SKM-1 treated with dmso at 0.1 percent for 144 hours (cell line): Measurements from ENCODE around the gene DNAAF5.
"Not testable (repeated sequence)": the region's sequence is repeated elsewhere in the genome, so short reads cannot be mapped to it uniquely, and the experiment has no call there.

Experiments
- DNase-seq: peaks from one replicate; lab custom pipeline; 2025; ENCODE audit not compliant: unreplicated experiment; lab: John Stamatoyannopoulos, UW

The DNAAF5 gene

GRCh38 chr7:745431-746154 is 19.1 kb downstream of the DNAAF5 start:
- DNase-seq, result no peak

GRCh38 chr7:746155-747061 is 19.9 kb downstream of the DNAAF5 start:
- DNase-seq, result no peak

DNA sequence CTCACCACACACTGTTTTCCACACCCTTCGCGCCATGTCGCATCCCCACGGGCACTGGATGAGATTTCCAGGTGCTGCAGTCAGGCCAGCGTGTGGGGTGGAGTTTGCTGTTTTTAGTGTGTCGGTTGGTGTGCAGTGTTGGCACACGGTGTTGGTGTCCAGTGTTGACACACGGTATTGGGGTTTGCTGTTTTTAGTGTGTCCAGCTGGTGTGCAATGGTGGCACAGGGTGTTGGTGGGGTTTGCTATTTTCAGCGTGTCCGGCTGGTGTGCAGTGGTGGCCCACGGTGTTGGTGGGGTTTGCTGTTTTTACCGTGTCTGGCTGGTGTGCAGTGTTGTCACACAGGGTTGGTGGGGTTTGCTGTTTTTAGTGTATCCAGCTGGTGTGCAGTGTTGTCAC is 20.7 kb downstream of the DNAAF5 start:
- DNase-seq, result no peak

GRCh38 chr7:748446-748845 is 21.9 kb downstream of the DNAAF5 start:
- DNase-seq, result no peak

GRCh38 chr7:749140-749551 is 22.6 kb downstream of the DNAAF5 start:
- no peak for DNase-seq

DNA sequence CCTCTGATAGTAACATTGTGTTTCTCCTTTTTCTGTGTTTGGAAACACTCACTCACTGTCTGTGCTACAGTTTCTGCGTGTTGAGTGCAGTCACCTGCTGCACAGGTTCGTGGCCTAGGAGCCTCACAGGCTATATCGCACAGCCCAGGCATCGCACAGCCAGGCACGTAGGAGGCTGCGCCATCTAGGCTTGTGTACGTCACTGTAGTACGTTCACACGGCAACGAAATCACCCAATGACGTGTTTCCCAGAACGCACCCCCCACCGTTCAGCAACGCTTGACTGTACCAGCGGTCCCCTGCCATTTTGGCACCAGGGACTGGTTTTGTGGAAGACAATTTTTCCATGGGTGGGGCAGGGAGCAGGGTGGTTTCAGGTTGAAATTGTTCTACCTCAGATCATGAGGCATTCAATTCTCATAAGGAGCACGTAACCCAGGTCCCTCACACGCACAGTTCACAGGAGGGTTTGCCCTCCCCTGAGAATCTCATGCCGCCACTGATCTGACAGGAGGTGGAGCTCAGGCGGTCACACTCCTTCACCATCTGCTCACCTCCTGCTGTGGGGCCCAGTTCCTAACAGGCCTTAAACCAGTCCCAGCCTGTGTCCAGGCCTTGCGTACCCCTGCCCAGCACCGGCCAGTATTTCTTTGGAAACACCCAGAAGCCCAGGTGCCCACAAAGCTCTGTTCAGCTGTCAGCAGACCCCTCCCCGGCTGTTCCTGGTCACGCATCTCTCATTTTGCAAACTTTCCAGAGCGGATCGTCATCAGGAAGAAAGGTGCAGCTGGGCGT is 23.8 kb downstream of the DNAAF5 start:
- no peak for DNase-seq

DNA sequence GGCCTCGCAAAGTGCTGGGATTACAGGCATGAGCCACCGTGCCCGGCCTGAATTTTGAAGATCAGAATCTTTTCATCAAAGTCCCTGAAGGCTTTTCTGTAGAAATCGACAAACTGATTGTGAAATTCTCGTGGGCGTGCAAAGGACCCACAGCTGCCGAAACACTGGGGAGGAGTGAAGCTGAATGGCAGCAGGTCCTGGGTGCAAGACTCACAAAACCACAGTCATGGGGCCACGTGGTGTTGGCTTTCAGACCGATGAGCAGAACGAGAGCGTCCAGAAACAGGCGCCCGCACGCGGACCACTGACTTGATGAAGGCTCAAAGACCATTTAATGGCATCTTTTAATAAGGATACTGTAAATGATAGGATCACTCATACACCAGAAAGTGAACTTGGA is 25.3 kb downstream of the DNAAF5 start:
- DNase-seq, result no peak

DNA sequence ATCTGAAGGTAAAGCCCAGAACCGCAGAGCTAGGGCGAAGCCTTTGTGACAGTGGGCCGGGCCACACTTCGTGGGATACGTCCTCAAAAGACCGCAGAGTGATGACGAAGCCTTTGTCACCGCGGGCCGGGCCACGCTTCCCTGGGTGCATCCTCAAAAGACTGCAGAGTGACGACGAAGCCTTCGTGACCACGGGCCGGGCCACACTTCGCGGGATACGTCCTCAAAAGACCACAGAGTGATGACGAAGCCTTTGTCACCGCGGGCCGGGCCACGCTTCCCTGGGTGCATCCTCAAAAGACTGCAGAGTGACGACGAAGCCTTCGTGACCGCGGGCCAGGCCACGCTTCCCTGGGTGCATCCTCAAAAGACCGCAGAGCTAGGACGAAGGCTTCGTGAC is 25.8 kb downstream of the DNAAF5 start:
- not testable (repeated sequence) for DNase-seq

GRCh38 chr7:753190-753589 is 26.7 kb downstream of the DNAAF5 start:
- DNase-seq, result no peak

GRCh38 chr7:754531-755412 is 28.3 kb downstream of the DNAAF5 start:
- no peak for DNase-seq

DNA sequence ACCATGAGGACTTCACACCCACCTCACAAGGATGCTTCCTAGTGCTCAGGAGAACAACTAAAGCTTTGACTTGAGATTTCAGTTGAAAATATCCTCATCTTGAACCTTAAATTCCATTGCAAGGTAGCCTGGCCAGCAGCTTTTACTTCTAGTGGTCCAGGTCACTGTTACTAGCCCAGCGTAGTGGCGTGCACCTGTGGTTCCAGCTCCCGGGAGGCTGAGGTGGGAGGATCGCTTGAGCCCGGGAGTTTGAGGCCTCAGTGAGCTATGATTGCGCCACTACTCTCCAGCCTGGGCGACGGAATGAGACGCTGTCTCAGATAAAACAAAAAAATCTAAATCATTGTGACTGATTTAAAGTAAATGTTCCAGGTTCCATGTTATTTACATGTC is 28.9 kb downstream of the DNAAF5 start:
- no peak for DNase-seq

- DNase-seq, result no peak
These were observed 29.9 kb downstream of the DNAAF5 start for GRCh38 chr7:756231-756927.

DNA sequence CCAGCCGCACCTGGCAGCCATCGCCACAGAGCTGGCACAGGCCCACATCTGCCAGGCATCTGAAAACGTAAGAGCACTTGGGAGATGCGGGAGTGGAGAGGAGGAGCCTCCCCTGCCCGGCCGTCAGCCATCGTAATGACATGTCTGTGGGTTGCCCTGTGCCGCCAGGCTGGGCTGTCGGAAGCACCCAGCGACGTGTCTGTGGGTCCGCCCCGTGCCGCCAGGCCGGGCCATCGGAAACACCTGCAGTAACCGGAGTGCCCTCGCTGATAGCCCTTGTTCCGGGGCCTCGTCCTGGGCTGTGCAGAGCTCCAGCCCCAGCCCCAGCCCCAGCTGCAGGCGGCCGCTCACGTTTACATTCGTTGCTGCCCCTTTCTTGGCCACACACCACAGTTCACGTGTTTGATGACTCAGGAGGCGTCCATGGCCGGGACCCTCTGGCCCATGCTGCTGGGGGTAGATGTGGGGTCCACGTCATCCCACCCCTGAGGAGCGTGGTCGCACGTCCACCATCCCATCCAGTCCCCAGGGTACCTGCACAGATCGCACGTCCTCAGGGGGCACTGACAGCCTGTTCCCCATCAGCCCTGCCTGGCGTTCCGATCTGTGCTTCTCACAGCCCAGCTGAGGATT is 30.5 kb downstream of the DNAAF5 start:
- DNase-seq, result no peak

DNA sequence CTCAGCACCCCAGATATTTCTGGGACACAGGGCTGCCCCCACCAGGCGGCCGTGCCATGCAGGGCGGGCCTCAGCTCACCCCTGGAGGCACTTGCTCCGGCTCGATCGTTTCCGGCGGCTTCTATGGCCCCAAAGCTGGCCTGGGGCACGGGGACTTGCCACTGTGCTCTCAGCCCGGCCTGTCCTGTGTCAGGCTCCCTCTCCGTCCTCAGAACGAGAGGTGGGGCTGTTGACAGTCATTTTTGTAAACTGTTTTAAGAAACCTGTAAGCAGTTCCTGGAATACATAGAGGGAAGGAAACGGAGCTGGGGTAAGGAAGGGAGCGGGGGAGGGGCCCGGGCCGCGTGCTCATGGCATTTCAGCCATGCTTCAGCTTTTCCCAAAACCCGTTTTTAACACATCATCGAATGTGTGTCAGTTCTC is 31.3 kb downstream of the DNAAF5 start:
- DNase-seq, result no peak

DNA sequence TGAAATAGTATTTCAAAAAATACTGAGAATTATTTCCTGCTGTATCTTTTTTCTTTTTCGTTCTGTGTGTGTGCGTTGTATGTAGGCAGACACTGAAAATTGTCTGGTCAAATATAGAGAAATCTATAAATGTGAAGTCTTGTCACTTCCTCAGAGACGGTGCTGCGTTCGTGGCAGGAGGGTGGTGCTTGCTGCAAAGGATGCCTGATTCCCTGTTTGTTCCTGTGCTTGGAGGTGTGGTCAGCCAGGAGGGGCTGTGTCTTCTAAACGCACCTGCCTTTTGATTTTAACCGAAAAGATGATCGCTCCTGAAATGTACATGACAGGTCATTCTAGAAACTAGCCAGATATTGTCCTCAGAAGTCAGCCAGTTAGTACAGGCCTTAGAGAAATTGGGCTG is 33.1 kb downstream of the DNAAF5 start:
- no peak for DNase-seq

GRCh38 chr7:760006-760405 is 33.5 kb downstream of the DNAAF5 start:
- DNase-seq, result no peak

DNA sequence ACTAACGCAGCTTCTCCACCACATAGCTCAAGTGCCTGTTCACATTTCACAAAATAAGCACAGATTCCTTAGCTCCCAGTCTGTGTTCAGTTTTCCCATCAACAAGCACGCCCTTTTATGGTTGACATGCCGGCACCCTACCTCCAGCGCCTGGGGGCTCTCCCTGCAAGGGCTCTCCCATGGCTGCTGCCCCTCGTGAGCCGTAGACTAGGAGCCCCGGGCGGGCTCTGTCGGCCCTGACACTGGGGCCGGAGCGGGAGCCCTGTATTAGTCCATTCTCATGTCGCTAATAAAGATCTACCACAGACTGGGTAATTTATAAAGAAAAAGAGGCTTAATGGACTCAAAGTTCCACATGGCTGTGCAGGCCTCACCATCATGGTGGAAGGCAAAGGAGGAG is 34.6 kb downstream of the DNAAF5 start:
- DNase-seq, result no peak

GRCh38 chr7:761631-762030 is 35.1 kb downstream of the DNAAF5 start:
- DNase-seq, result no peak

DNA sequence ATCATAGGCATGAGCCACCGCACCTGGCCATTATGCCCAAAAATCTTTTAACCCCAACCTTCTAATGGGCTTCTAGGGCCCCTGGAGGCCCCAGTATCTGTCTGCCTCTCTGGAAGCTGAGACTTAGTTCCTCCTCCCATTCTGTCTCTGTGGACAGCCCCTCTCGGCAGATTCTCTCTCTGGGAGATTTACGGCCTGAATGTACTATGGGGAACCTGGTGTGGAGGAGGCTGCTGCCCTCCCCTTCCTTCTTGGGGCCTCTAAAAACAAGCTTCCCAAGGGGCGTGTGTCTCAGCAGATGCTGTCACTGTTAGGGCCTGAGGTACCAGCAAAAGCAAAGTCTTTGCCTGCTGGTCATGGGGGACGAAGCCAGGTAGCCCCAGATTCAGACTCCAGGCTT is 36.4 kb downstream of the DNAAF5 start:
- DNase-seq, result no peak
